Embryonic facial prominence (tissue), 1 donor: ENCODE data around the gene NANOS1.

Experiments used
- DNase-seq: peaks from one replicate; pipeline ENCODE4 v3.0.0-alpha.2; 2016; ENCODE audit errors: extremely low spot score

Gene NANOS1

GRCh38 chr10:119029613-119030420, at the start of gene NANOS1:
Gene NANOS1, plus strand, starts transcription at chr10:119029714. Its CDS starts 88 bp downstream, at chr10:119029802.
- no peak for DNase-seq

- no peak for DNase-seq
Observed at GRCh38 chr10:118980135-118980865, 49.2 kb upstream of the NANOS1 start.

GRCh38 chr10:118980870-118981269, 48.6 kb upstream of the NANOS1 start:
- DNase-seq = no peak

- no peak for DNase-seq
Observed at GRCh38 chr10:118981946-118982345, 47.6 kb upstream of the NANOS1 start.

- DNase-seq = no peak
Observed at GRCh38 chr10:118982366-118982765, 47.1 kb upstream of the NANOS1 start.

GRCh38 chr10:118983263-118983662, 46.3 kb upstream of the NANOS1 start:
- DNase-seq = no peak

GRCh38 chr10:118985576-118985975, 43.9 kb upstream of the NANOS1 start:
- DNase-seq = no peak

- no peak for DNase-seq
Observed at GRCh38 chr10:118986815-118987790, 42.4 kb upstream of the NANOS1 start.

GRCh38 chr10:118990326-118990725, 39.2 kb upstream of the NANOS1 start:
- no peak for DNase-seq

- no peak for DNase-seq
Observed at GRCh38 chr10:118992496-118992895, 37.0 kb upstream of the NANOS1 start.

GRCh38 chr10:118993214-118993613, 36.3 kb upstream of the NANOS1 start:
- no peak for DNase-seq

- DNase-seq = no peak
Observed at GRCh38 chr10:118994321-118994720, 35.2 kb upstream of the NANOS1 start.

GRCh38 chr10:118995739-118996138, 33.8 kb upstream of the NANOS1 start:
- no peak for DNase-seq

- no peak for DNase-seq
Observed at GRCh38 chr10:118997379-118997778, 32.1 kb upstream of the NANOS1 start.

- DNase-seq = no peak
Observed at GRCh38 chr10:118998183-118998582, 31.3 kb upstream of the NANOS1 start.

GRCh38 chr10:119001717-119002500, 27.6 kb upstream of the NANOS1 start:
- DNase-seq = no peak

- DNase-seq = no peak
Observed at GRCh38 chr10:119003572-119004289, 25.8 kb upstream of the NANOS1 start.

- no peak for DNase-seq
Observed at GRCh38 chr10:119005362-119006043, 24.0 kb upstream of the NANOS1 start.

GRCh38 chr10:119006451-119007210, 22.9 kb upstream of the NANOS1 start:
- DNase-seq = no peak
